ENCODE data around the gene OTOF. TPM values are rescaled to one million over a fixed set of nuclear protein-coding genes. Genes with fewer than 3 reads are reported as not detected.

The OTOF gene
- total and polyA plus RNA-seq, 5 donors from 2014 or later, result 0.43 to 2.3 (median 0.51) TPM

GRCh38 chr2:26444236-26444635 is 33.7 kb downstream of the OTOF start:
- H3K4me3 Mint-ChIP-seq, result no peak overlapping the region
- no peaks in the 10 kb centered on the region for H3K36me3 Mint-ChIP-seq
- Histone ChIP-seq H3K27ac (ENCODE audit: insufficient read depth, low read length, poor library complexity, severe bottlenecking) (no peak overlapping the region), H3K36me3 (ENCODE audit: control insufficient read depth, insufficient read depth, low read length) (no peaks in the 10 kb centered on the region), H3K27me3 (ENCODE audit: control insufficient read depth, insufficient read depth, low read length) (no peaks in the 10 kb centered on the region), H3K4me1 (ENCODE audit: control insufficient read depth, insufficient read depth, low read length, poor library complexity, severe bottlenecking) (no peaks in the 10 kb centered on the region), H3K4me3 (ENCODE audit: low read depth, low read length) (no peak overlapping the region), H3K9me3 (ENCODE audit: control insufficient read depth in 2 of 2, low read length in 2 of 2) (no peaks in the 10 kb centered on the region)
- peaks cover 11% of the 10 kb centered on the region for H3K27me3 Mint-ChIP-seq
- DNase-seq, result no peak
- H3K4me1 Mint-ChIP-seq, result no peaks in the 10 kb centered on the region
- ATAC-seq (ENCODE audit: low read depth in 2 of 2), result no peak
- H3K9me3 Mint-ChIP-seq, result peaks cover 0 to 2% (median 0%) of the 10 kb centered on the region in 7 donors
- no peak overlapping the region for H3K27ac Mint-ChIP-seq

GRCh38 chr2:26442707-26443106 is 35.2 kb downstream of the OTOF start:
- ATAC-seq (ENCODE audit: low read depth in 2 of 2) (no peak), DNase-seq (no peak)
- Histone ChIP-seq H3K27me3 (ENCODE audit: control insufficient read depth, insufficient read depth, low read length) (peaks cover 3% of the 10 kb centered on the region), H3K4me3 (ENCODE audit: low read depth, low read length) (no peak overlapping the region), H3K36me3 (ENCODE audit: control insufficient read depth, insufficient read depth, low read length) (no peaks in the 10 kb centered on the region), H3K27ac (ENCODE audit: insufficient read depth, low read length, poor library complexity, severe bottlenecking) (no peak overlapping the region), H3K9me3 (ENCODE audit: control insufficient read depth in 2 of 2, low read length in 2 of 2) (no peaks in the 10 kb centered on the region), H3K4me1 (ENCODE audit: control insufficient read depth, insufficient read depth, low read length, poor library complexity, severe bottlenecking) (no peaks in the 10 kb centered on the region)
- no peak overlapping the region for H3K4me3 Mint-ChIP-seq
- no peak overlapping the region for H3K27ac Mint-ChIP-seq
- no peaks in the 10 kb centered on the region for H3K36me3 Mint-ChIP-seq
- H3K4me1 Mint-ChIP-seq, result no peaks in the 10 kb centered on the region
- peaks cover 4% of the 10 kb centered on the region for H3K27me3 Mint-ChIP-seq
- peaks cover 0 to 5% (median 0%) of the 10 kb centered on the region in 7 donors for H3K9me3 Mint-ChIP-seq

GRCh38 chr2:26442301-26442700 is 35.6 kb downstream of the OTOF start:
- DNase-seq, result no peak
- peaks cover 4% of the 10 kb centered on the region for H3K27me3 Mint-ChIP-seq
- no peaks in the 10 kb centered on the region for H3K36me3 ChIP-seq (ENCODE audit: control insufficient read depth, insufficient read depth, low read length)
- H3K27ac Mint-ChIP-seq, result no peak overlapping the region
- H3K36me3 Mint-ChIP-seq, result no peaks in the 10 kb centered on the region
- peaks cover 3% of the 10 kb centered on the region for H3K27me3 ChIP-seq (ENCODE audit: control insufficient read depth, insufficient read depth, low read length)
- H3K4me3 ChIP-seq (ENCODE audit: low read depth, low read length), result no peak overlapping the region
- H3K9me3 Mint-ChIP-seq, result peaks cover 0 to 5% (median 0%) of the 10 kb centered on the region in 7 donors
- H3K4me1 ChIP-seq (ENCODE audit: control insufficient read depth, insufficient read depth, low read length, poor library complexity, severe bottlenecking), result no peaks in the 10 kb centered on the region
- no peak overlapping the region for H3K4me3 Mint-ChIP-seq
- H3K27ac ChIP-seq (ENCODE audit: insufficient read depth, low read length, poor library complexity, severe bottlenecking), result no peak overlapping the region
- no peak for ATAC-seq (ENCODE audit: low read depth in 2 of 2)
- no peaks in the 10 kb centered on the region for H3K4me1 Mint-ChIP-seq
- no peaks in the 10 kb centered on the region for H3K9me3 ChIP-seq (ENCODE audit: control insufficient read depth in 2 of 2, low read length in 2 of 2)

GRCh38 chr2:26438926-26439325 is 39.0 kb downstream of the OTOF start:
- Histone ChIP-seq H3K4me3 (ENCODE audit: low read depth, low read length) (no peak overlapping the region), H3K4me1 (ENCODE audit: control insufficient read depth, insufficient read depth, low read length, poor library complexity, severe bottlenecking) (no peaks in the 10 kb centered on the region), H3K9me3 (ENCODE audit: control insufficient read depth in 2 of 2, low read length in 2 of 2) (no peaks in the 10 kb centered on the region), H3K27ac (ENCODE audit: insufficient read depth, low read length, poor library complexity, severe bottlenecking) (no peak overlapping the region), H3K36me3 (ENCODE audit: control insufficient read depth, insufficient read depth, low read length) (no peaks in the 10 kb centered on the region), H3K27me3 (ENCODE audit: control insufficient read depth, insufficient read depth, low read length) (peaks cover 5% of the 10 kb centered on the region)
- Mint-ChIP-seq H3K27me3 (peaks cover 11% of the 10 kb centered on the region), H3K36me3 (no peaks in the 10 kb centered on the region), H3K27ac (no peak overlapping the region), H3K4me1 (no peaks in the 10 kb centered on the region), H3K4me3 (no peak overlapping the region), H3K9me3 (peaks cover 0 to 5% (median 0%) of the 10 kb centered on the region in 7 donors)
- DNase-seq (no peak), ATAC-seq (ENCODE audit: low read depth in 2 of 2) (no peak)

- Mint-ChIP-seq H3K27ac (no peak overlapping the region), H3K27me3 (peaks cover 13% of the 10 kb centered on the region)
- ATAC-seq (ENCODE audit: low read depth in 2 of 2), result no peak
Measured at GRCh38 chr2:26438526-26438925, 39.4 kb downstream of the OTOF start.

GRCh38 chr2:26435106-26435505 is 42.8 kb downstream of the OTOF start:
- peaks cover 23% of the 10 kb centered on the region for H3K27me3 Mint-ChIP-seq
- Histone ChIP-seq H3K27me3 (ENCODE audit: control insufficient read depth, insufficient read depth, low read length) (peaks cover 6% of the 10 kb centered on the region), H3K9me3 (ENCODE audit: control insufficient read depth in 2 of 2, low read length in 2 of 2) (no peaks in the 10 kb centered on the region), H3K4me3 (ENCODE audit: low read depth, low read length) (no peak overlapping the region), H3K36me3 (ENCODE audit: control insufficient read depth, insufficient read depth, low read length) (no peaks in the 10 kb centered on the region), H3K27ac (ENCODE audit: insufficient read depth, low read length, poor library complexity, severe bottlenecking) (no peak overlapping the region), H3K4me1 (ENCODE audit: control insufficient read depth, insufficient read depth, low read length, poor library complexity, severe bottlenecking) (no peaks in the 10 kb centered on the region)
- H3K36me3 Mint-ChIP-seq, result no peaks in the 10 kb centered on the region
- DNase-seq, result no peak
- peaks cover 0 to 5% (median 0%) of the 10 kb centered on the region in 7 donors for H3K9me3 Mint-ChIP-seq
- no peak overlapping the region for H3K27ac Mint-ChIP-seq
- no peaks in the 10 kb centered on the region for H3K4me1 Mint-ChIP-seq
- ATAC-seq (ENCODE audit: low read depth in 2 of 2), result no peak
- no peak overlapping the region for H3K4me3 Mint-ChIP-seq

More at GRCh38 chr2:26438526-26438925, 39.4 kb downstream of the OTOF start:
- H3K9me3 ChIP-seq (ENCODE audit: control insufficient read depth in 2 of 2, low read length in 2 of 2), result no peaks in the 10 kb centered on the region
- Mint-ChIP-seq H3K9me3 (peaks cover 0 to 5% (median 0%) of the 10 kb centered on the region in 7 donors), H3K4me3 (no peak overlapping the region), H3K4me1 (no peaks in the 10 kb centered on the region), H3K36me3 (no peaks in the 10 kb centered on the region)
- no peak for DNase-seq
- H3K36me3 ChIP-seq (ENCODE audit: control insufficient read depth, insufficient read depth, low read length), result no peaks in the 10 kb centered on the region
- no peaks in the 10 kb centered on the region for H3K4me1 ChIP-seq (ENCODE audit: control insufficient read depth, insufficient read depth, low read length, poor library complexity, severe bottlenecking)
- H3K4me3 ChIP-seq (ENCODE audit: low read depth, low read length), result no peak overlapping the region
- H3K27me3 ChIP-seq (ENCODE audit: control insufficient read depth, insufficient read depth, low read length), result peaks cover 5% of the 10 kb centered on the region
- H3K27ac ChIP-seq (ENCODE audit: insufficient read depth, low read length, poor library complexity, severe bottlenecking), result no peak overlapping the region

- Mint-ChIP-seq H3K4me1 (no peaks in the 10 kb centered on the region), H3K36me3 (no peaks in the 10 kb centered on the region), H3K9me3 (no peaks in the 10 kb centered on the region), H3K27ac (peak overlapping the region in 1 of 3 donors; percentile 43), H3K27me3 (peaks cover 27% of the 10 kb centered on the region), H3K4me3 (no peak overlapping the region)
- Histone ChIP-seq H3K4me3 (ENCODE audit: low read depth, low read length) (no peak overlapping the region), H3K27ac (ENCODE audit: insufficient read depth, low read length, poor library complexity, severe bottlenecking) (no peak overlapping the region), H3K9me3 (ENCODE audit: control insufficient read depth in 2 of 2, low read length in 2 of 2) (no peaks in the 10 kb centered on the region), H3K36me3 (ENCODE audit: control insufficient read depth, insufficient read depth, low read length) (no peaks in the 10 kb centered on the region), H3K27me3 (ENCODE audit: control insufficient read depth, insufficient read depth, low read length) (peaks cover 4% of the 10 kb centered on the region), H3K4me1 (ENCODE audit: control insufficient read depth, insufficient read depth, low read length, poor library complexity, severe bottlenecking) (no peaks in the 10 kb centered on the region)
- ATAC-seq (ENCODE audit: low read depth in 2 of 2) (no peak), DNase-seq (no peak)
Measured at GRCh38 chr2:26432859-26433258, 45.1 kb downstream of the OTOF start.

GRCh38 chr2:26432363-26432762 is 45.6 kb downstream of the OTOF start:
- no peak for ATAC-seq (ENCODE audit: low read depth in 2 of 2)
- Mint-ChIP-seq H3K9me3 (no peaks in the 10 kb centered on the region), H3K36me3 (no peaks in the 10 kb centered on the region), H3K27me3 (peaks cover 27% of the 10 kb centered on the region), H3K4me3 (no peak overlapping the region), H3K27ac (no peak overlapping the region), H3K4me1 (no peaks in the 10 kb centered on the region)
- H3K27ac ChIP-seq (ENCODE audit: insufficient read depth, low read length, poor library complexity, severe bottlenecking), result no peak overlapping the region
- H3K4me1 ChIP-seq (ENCODE audit: control insufficient read depth, insufficient read depth, low read length, poor library complexity, severe bottlenecking), result no peaks in the 10 kb centered on the region
- H3K27me3 ChIP-seq (ENCODE audit: control insufficient read depth, insufficient read depth, low read length), result peaks cover 4% of the 10 kb centered on the region
- no peak overlapping the region for H3K4me3 ChIP-seq (ENCODE audit: low read depth, low read length)
- H3K36me3 ChIP-seq (ENCODE audit: control insufficient read depth, insufficient read depth, low read length), result no peaks in the 10 kb centered on the region
- DNase-seq, result no peak
- no peaks in the 10 kb centered on the region for H3K9me3 ChIP-seq (ENCODE audit: control insufficient read depth in 2 of 2, low read length in 2 of 2)
